CD4-positive, CD25-positive, alpha-beta regulatory T cell (primary cell): Measurements from ENCODE around the gene FAM149B1. TPM values are rescaled to one million over a fixed set of nuclear protein-coding genes. Genes with fewer than 3 reads are reported as not detected.

ENCODE experiments used
- ATAC-seq, 2 donors: fragments of 150-1000 bp; cut with Tn5 transposase; one replicate each; pipeline ENCODE4 v1.10.0; 2021; ENCODE audit warnings: low read depth in 2 of 2, moderate number of reproducible peaks in 2 of 2, moderate library complexity in 1 of 2
- DNase-seq, 3 donors: peaks; one replicate each; pipeline versions ENCODE4 v3.0.0 to v3.0.0-alpha.2; 2012 to 2022; ENCODE audit warnings: mixed read lengths in 1 of 3
- H3K27ac ChIP-seq: one replicate; pipeline ENCODE4 v1.7.0; 2013; ENCODE audit warnings: mild to moderate bottlenecking, low read length; ENCODE audit not compliant: insufficient read depth, poor library complexity, severe bottlenecking
- H3K27me3 ChIP-seq: one replicate; pipeline ENCODE4 v1.7.0; 2013; ENCODE audit warnings: low read length; ENCODE audit not compliant: control insufficient read depth, insufficient read depth
- H3K36me3 ChIP-seq: one replicate; pipeline ENCODE4 v1.7.0; 2013; ENCODE audit warnings: mild to moderate bottlenecking, low read length, moderate library complexity; ENCODE audit not compliant: control insufficient read depth, insufficient read depth
- H3K4me1 ChIP-seq: 2 replicates; pipeline ENCODE4 v1.7.0; 2013; ENCODE audit warnings: mild to moderate bottlenecking, low read length; ENCODE audit not compliant: insufficient read depth, control insufficient read depth, poor library complexity, severe bottlenecking
- H3K4me3 ChIP-seq: one replicate; pipeline ENCODE4 v1.7.0; 2013; ENCODE audit warnings: low read depth, mild to moderate bottlenecking, low read length, moderate library complexity
- H3K9me3 ChIP-seq, 2 experiments: 1 replicate in 1 of 2; 2 replicates in 1 of 2; pipeline ENCODE4 v1.7.0; 2013; ENCODE audit warnings: low read length in 2 of 2, mild to moderate bottlenecking in 1 of 2, moderate library complexity in 1 of 2; ENCODE audit not compliant: control insufficient read depth in 2 of 2
- H3K27ac Mint-ChIP-seq, 3 donors: one replicate each; pipeline ENCODE4 v1.8.0; 2020 to 2022; ENCODE audit warnings: mild to moderate bottlenecking in 3 of 3, mixed read lengths in 3 of 3, moderate library complexity in 2 of 3
- H3K27me3 Mint-ChIP-seq: one replicate; pipeline ENCODE4 v1.8.0; 2022; ENCODE audit warnings: mild to moderate bottlenecking, mixed read lengths
- H3K36me3 Mint-ChIP-seq: one replicate; pipeline ENCODE4 v1.8.0; 2020; ENCODE audit warnings: mixed read lengths
- H3K4me1 Mint-ChIP-seq, 4 donors: one replicate each; pipeline ENCODE4 v1.8.0; 2020 to 2022; ENCODE audit warnings: mixed read lengths in 4 of 4, mild to moderate bottlenecking in 1 of 4
- H3K4me3 Mint-ChIP-seq, 4 donors: one replicate each; pipeline ENCODE4 v1.8.0; 2020 to 2022; ENCODE audit warnings: mild to moderate bottlenecking in 4 of 4, mixed read lengths in 4 of 4, moderate library complexity in 3 of 4
- H3K9me3 Mint-ChIP-seq, 7 donors: one replicate each; pipeline ENCODE4 v1.8.0; 2020 to 2022; ENCODE audit warnings: mixed read lengths in 7 of 7, mild to moderate bottlenecking in 3 of 7, moderate library complexity in 2 of 7
- polyA plus RNA-seq, 4 donors: library from polyadenylated mRNA; unstranded; fragments of 300-500 nt; fragmentation: Illumina TruSeq; gene quantifications; one replicate each; pipeline ENCODE4 v1.2.3, GENCODE V29; 2021
- total RNA-seq: library from RNA; stranded (reverse); gene quantifications from one replicate; pipeline ENCODE4 v1.2.3, GENCODE V29; 2022

FAM149B1 gene
- total and polyA plus RNA-seq, 5 donors from 2014 or later = 4.9 to 10.1 (median 5.2) TPM

- Histone ChIP-seq H3K27me3 (no peaks in the 10 kb centered on the region), H3K4me1 (peaks cover 16% of the 10 kb centered on the region), H3K9me3 (no peaks in the 10 kb centered on the region), H3K36me3 (peaks cover 41% of the 10 kb centered on the region), H3K27ac (no peak overlapping the region), H3K4me3 (no peak overlapping the region)
- DNase-seq = no peak
- ATAC-seq = no peak
- H3K9me3 Mint-ChIP-seq = no peaks in the 10 kb centered on the region
- H3K27ac Mint-ChIP-seq = peak overlapping the region; percentile 20 to 92 (median 52)
- peak overlapping the region in 1 of 4 donors; percentile 46 for H3K4me3 Mint-ChIP-seq
- H3K36me3 Mint-ChIP-seq = peaks cover 29% of the 10 kb centered on the region
- no peaks in the 10 kb centered on the region for H3K27me3 Mint-ChIP-seq
- peaks cover 27 to 52% (median 45%) of the 10 kb centered on the region in 4 donors for H3K4me1 Mint-ChIP-seq
These were observed 6.8 kb upstream of the FAM149B1 start for GRCh38 chr10:73161079-73161478.

GRCh38 chr10:73161662-73162061, 6.3 kb upstream of the FAM149B1 start:
- Mint-ChIP-seq H3K9me3 (no peaks in the 10 kb centered on the region), H3K27ac (peak overlapping the region; percentile 1 to 8 (median 1)), H3K4me1 (peaks cover 29 to 58% (median 51%) of the 10 kb centered on the region in 4 donors), H3K36me3 (peaks cover 27% of the 10 kb centered on the region), H3K27me3 (no peaks in the 10 kb centered on the region), H3K4me3 (peak overlapping the region in 2 of 4 donors; percentile 4 to 83)
- ATAC-seq (no peak), DNase-seq (no peak)
- Histone ChIP-seq H3K27me3 (no peaks in the 10 kb centered on the region), H3K4me1 (peaks cover 22% of the 10 kb centered on the region), H3K4me3 (peak overlapping the region; percentile 42), H3K27ac (no peak overlapping the region), H3K36me3 (peaks cover 36% of the 10 kb centered on the region), H3K9me3 (no peaks in the 10 kb centered on the region)

GRCh38 chr10:73163096-73163495, 4.8 kb upstream of the FAM149B1 start:
- ATAC-seq (no peak), DNase-seq (no peak)
- peaks cover 34% of the 10 kb centered on the region for H3K4me1 ChIP-seq
- peak overlapping the region; percentile 2 for H3K4me3 ChIP-seq
- Mint-ChIP-seq H3K27ac (no peak overlapping the region), H3K9me3 (no peaks in the 10 kb centered on the region), H3K4me3 (peak overlapping the region in 2 of 4 donors; percentile 2 to 81), H3K4me1 (peaks cover 42 to 72% (median 62%) of the 10 kb centered on the region in 4 donors), H3K36me3 (peaks cover 25% of the 10 kb centered on the region), H3K27me3 (no peaks in the 10 kb centered on the region)
- no peaks in the 10 kb centered on the region for H3K27me3 ChIP-seq
- H3K36me3 ChIP-seq = peaks cover 32% of the 10 kb centered on the region
- H3K9me3 ChIP-seq = no peaks in the 10 kb centered on the region
- no peak overlapping the region for H3K27ac ChIP-seq

GRCh38 chr10:73166972-73167371, 947 bp upstream of the FAM149B1 start:
- DNase-seq (no peak), ATAC-seq (no peak)
- Histone ChIP-seq H3K4me3 (peak overlapping the region; percentile 100), H3K9me3 (no peaks in the 10 kb centered on the region), H3K36me3 (peaks cover 20% of the 10 kb centered on the region), H3K4me1 (peaks cover 39% of the 10 kb centered on the region), H3K27ac (peak overlapping the region; percentile 96), H3K27me3 (no peaks in the 10 kb centered on the region)
- Mint-ChIP-seq H3K4me3 (peak overlapping the region; percentile 97 to 100 (median 100)), H3K27ac (peak overlapping the region; percentile 50 to 100 (median 100)), H3K9me3 (no peaks in the 10 kb centered on the region), H3K4me1 (peaks cover 29 to 55% (median 44%) of the 10 kb centered on the region in 4 donors), H3K36me3 (peaks cover 8% of the 10 kb centered on the region), H3K27me3 (no peaks in the 10 kb centered on the region)

- ATAC-seq (no peak), DNase-seq (peak in 1 of 3 donors; percentile 13)
- Histone ChIP-seq H3K27me3 (no peaks in the 10 kb centered on the region), H3K27ac (peak overlapping the region; percentile 96), H3K4me3 (peak overlapping the region; percentile 100), H3K4me1 (peaks cover 39% of the 10 kb centered on the region), H3K9me3 (no peaks in the 10 kb centered on the region), H3K36me3 (peaks cover 15% of the 10 kb centered on the region)
- H3K36me3 Mint-ChIP-seq = peaks cover 4% of the 10 kb centered on the region
- H3K9me3 Mint-ChIP-seq = no peaks in the 10 kb centered on the region
- no peaks in the 10 kb centered on the region for H3K27me3 Mint-ChIP-seq
- H3K27ac Mint-ChIP-seq = peak overlapping the region; percentile 96 to 100 (median 100)
- H3K4me3 Mint-ChIP-seq = peak overlapping the region; percentile 97 to 100 (median 100)
- H3K4me1 Mint-ChIP-seq = peaks cover 28 to 55% (median 41%) of the 10 kb centered on the region in 4 donors
These were observed 499 bp upstream of the FAM149B1 start for GRCh38 chr10:73167458-73167782.

DNA sequence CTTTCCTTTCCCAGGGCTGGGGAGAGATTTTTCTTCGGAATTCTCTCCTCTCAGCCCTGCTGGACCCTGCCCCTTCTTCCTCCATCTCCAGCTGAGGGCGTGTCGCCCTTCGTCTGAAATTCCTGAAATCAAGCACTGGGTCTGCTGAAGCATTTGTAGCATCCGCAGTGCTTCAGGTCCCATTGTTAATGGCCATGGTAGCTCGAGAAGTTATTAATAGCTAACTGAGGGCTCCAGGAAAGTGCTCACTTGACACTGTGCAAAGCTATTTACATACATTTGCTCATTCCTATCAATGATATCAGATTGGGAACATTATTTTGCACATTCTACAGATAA, 515 bp downstream of the FAM149B1 start:
- Histone ChIP-seq H3K36me3 (peaks cover 6% of the 10 kb centered on the region), H3K9me3 (no peaks in the 10 kb centered on the region), H3K27ac (peak overlapping the region; percentile 96), H3K4me3 (peak overlapping the region; percentile 90), H3K4me1 (peaks cover 36% of the 10 kb centered on the region), H3K27me3 (no peaks in the 10 kb centered on the region)
- Mint-ChIP-seq H3K27me3 (no peaks in the 10 kb centered on the region), H3K9me3 (no peaks in the 10 kb centered on the region), H3K27ac (peak overlapping the region; percentile 91 to 100 (median 95)), H3K4me3 (peak overlapping the region; percentile 95 to 100 (median 100)), H3K36me3 (peaks cover 8% of the 10 kb centered on the region), H3K4me1 (peaks cover 26 to 45% (median 34%) of the 10 kb centered on the region in 4 donors)
- no peak for ATAC-seq
- no peak for DNase-seq

DNA sequence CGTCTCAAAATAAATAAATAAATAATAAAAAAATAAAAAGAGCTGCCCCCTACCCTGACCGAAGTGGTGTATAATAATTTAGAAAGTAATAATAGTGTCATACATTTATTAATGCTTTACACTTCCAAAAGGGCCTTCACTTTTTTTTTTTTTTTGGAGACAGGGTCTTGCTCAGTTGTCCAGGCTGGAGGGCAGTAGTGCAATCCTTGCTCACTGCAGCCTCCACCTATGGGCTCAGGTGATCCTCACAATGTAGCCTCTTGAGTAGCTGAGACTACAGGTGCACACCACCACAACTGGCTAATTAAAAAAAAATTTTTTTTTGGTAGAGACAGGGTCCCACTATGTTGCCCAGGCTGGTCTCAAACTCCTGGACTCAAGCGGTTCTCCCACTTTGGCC, 1.4 kb downstream of the FAM149B1 start:
- DNase-seq (no peak), ATAC-seq (no peak)
- Mint-ChIP-seq H3K9me3 (no peaks in the 10 kb centered on the region), H3K4me3 (peak overlapping the region; percentile 22 to 100 (median 83)), H3K27me3 (no peaks in the 10 kb centered on the region), H3K36me3 (peaks cover 10% of the 10 kb centered on the region), H3K27ac (no peak overlapping the region), H3K4me1 (peaks cover 20 to 39% (median 31%) of the 10 kb centered on the region in 4 donors)
- H3K9me3 ChIP-seq = no peaks in the 10 kb centered on the region
- no peaks in the 10 kb centered on the region for H3K36me3 ChIP-seq
- no peak overlapping the region for H3K4me3 ChIP-seq
- peaks cover 33% of the 10 kb centered on the region for H3K4me1 ChIP-seq
- no peak overlapping the region for H3K27ac ChIP-seq
- no peaks in the 10 kb centered on the region for H3K27me3 ChIP-seq

GRCh38 chr10:73172867-73173266, 4.9 kb downstream of the FAM149B1 start:
- H3K27ac Mint-ChIP-seq = no peak overlapping the region
- H3K9me3 Mint-ChIP-seq = no peaks in the 10 kb centered on the region
- peaks cover 3 to 12% (median 8%) of the 10 kb centered on the region in 4 donors for H3K4me1 Mint-ChIP-seq
- no peak overlapping the region for H3K27ac ChIP-seq
- ATAC-seq (no peak), DNase-seq (no peak)
- H3K36me3 Mint-ChIP-seq = peaks cover 13% of the 10 kb centered on the region
- peaks cover 10% of the 10 kb centered on the region for H3K4me1 ChIP-seq
- H3K4me3 Mint-ChIP-seq = no peak overlapping the region
- no peaks in the 10 kb centered on the region for H3K27me3 Mint-ChIP-seq
- no peak overlapping the region for H3K4me3 ChIP-seq
- H3K27me3 ChIP-seq = no peaks in the 10 kb centered on the region
- peaks cover 11% of the 10 kb centered on the region for H3K36me3 ChIP-seq
- no peaks in the 10 kb centered on the region for H3K9me3 ChIP-seq
